Measurements from ENCODE around the gene FAM47E.

DNA sequence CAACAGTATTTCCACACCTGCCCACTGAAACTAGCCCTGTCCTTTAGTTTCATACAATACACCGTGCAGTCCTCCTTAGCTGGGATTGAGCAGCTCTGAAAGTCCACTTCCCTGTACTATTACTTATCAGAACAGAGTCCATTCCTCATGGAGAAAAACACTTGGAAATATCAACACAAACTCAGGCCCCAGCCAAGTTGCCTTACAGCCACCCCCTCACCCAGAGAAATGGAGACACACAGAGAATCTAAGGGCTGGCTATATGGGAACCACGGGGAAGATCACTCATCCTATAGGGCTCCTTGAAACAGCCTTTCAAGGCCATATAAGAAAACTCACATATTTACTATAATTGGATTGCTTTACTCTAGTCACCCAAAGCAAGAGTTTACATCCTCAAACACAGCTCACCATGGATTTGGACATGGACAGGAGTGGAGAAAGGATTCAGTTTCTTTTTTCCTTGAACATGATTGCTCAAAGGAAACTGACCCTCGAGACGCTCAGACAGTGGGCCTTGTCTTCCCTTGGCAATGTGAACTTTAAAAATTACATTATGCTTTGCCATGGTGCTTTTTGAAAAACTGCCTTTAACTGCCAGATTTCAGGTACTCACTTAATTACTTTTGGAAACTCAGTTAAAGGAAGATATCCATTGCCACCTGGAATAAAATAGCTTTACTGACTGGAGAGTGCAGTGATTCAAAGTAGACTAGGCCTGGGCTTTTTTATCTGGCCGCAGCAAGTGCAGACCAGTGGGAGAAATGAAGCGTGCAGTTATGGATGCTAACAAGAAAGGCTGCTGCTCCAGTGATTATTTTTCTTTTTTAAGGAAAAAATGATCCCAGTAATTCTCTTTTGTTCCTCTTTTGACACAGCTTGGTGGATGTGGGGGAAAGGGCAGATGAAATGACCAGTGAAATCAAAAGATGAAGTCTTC lies 39.5 kb upstream of the FAM47E start:
- TF ChIP-seq POLR2A (IDR thresholded peaks at IDR 0.05) (no peak), EP300 (IDR thresholded peaks at IDR 0.05) (no peak), POLR2AphosphoS5 (IDR thresholded peaks at IDR 0.05) (no peak)
- TF ChIP-seq, protein P1, sequence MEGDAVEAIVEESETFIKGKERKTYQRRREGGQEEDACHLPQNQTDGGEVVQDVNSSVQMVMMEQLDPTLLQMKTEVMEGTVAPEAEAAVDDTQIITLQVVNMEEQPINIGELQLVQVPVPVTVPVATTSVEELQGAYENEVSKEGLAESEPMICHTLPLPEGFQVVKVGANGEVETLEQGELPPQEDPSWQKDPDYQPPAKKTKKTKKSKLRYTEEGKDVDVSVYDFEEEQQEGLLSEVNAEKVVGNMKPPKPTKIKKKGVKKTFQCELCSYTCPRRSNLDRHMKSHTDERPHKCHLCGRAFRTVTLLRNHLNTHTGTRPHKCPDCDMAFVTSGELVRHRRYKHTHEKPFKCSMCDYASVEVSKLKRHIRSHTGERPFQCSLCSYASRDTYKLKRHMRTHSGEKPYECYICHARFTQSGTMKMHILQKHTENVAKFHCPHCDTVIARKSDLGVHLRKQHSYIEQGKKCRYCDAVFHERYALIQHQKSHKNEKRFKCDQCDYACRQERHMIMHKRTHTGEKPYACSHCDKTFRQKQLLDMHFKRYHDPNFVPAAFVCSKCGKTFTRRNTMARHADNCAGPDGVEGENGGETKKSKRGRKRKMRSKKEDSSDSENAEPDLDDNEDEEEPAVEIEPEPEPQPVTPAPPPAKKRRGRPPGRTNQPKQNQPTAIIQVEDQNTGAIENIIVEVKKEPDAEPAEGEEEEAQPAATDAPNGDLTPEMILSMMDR (IDR thresholded peaks at IDR 0.05): no peak

Measured in suprapubic skin (tissue), 4 donors.